ENCODE results near the gene HS3ST3A1. TPM values are rescaled to one million over a fixed set of nuclear protein-coding genes. Genes with fewer than 3 reads are reported as not detected.

Gene HS3ST3A1
- polyA plus RNA-seq, 4 donors = 0.25 to 0.44 TPM; not detected in 2

- Histone ChIP-seq H3K4me1 (ENCODE audit: control insufficient read depth in 3 of 3, insufficient read depth in 2 of 3, low read depth in 1 of 3, low read length in 2 of 3) (no peaks in the 10 kb centered on the region), H3K4me3 (ENCODE audit: low read depth in 1 of 3, low read length in 3 of 3) (no peak overlapping the region), H3K9me3 (ENCODE audit: control insufficient read depth in 2 of 2, insufficient read depth in 1 of 2, low read depth in 1 of 2, low read length in 1 of 2) (no peaks in the 10 kb centered on the region), H3K27me3 (ENCODE audit: control insufficient read depth in 3 of 3, insufficient read depth in 3 of 3, low read length in 3 of 3) (no peaks in the 10 kb centered on the region), H3K36me3 (ENCODE audit: control insufficient read depth in 3 of 3, insufficient read depth in 2 of 3, low read depth in 1 of 3, low read length in 3 of 3) (no peaks in the 10 kb centered on the region), H3K27ac (ENCODE audit: low read depth in 1 of 3, low read length in 2 of 3) (no peak overlapping the region)
- 88 to 100% (median 98%) methylated on average over 1 of the region's 1 CpG for WGBS, 3 donors
- DNase-seq (no peak), FAIRE-seq (no peak)
Measured at GRCh38 chr17:13638855-13639458, 37.2 kb upstream of the HS3ST3A1 start.

GRCh38 chr17:13636951-13637350, 35.2 kb upstream of the HS3ST3A1 start:
- WGBS, 3 donors = 85 to 89% (median 87%) methylated on average over 8 of the region's 8 CpGs
- DNase-seq = no peak
- H3K9me3 ChIP-seq (ENCODE audit: control insufficient read depth in 2 of 2, insufficient read depth in 1 of 2, low read depth in 1 of 2, low read length in 1 of 2) = no peaks in the 10 kb centered on the region
- no peaks in the 10 kb centered on the region for H3K4me1 ChIP-seq (ENCODE audit: control insufficient read depth in 3 of 3, insufficient read depth in 2 of 3, low read depth in 1 of 3, low read length in 2 of 3)
- H3K36me3 ChIP-seq (ENCODE audit: control insufficient read depth in 3 of 3, insufficient read depth in 2 of 3, low read depth in 1 of 3, low read length in 3 of 3) = no peaks in the 10 kb centered on the region
- no peak overlapping the region for H3K4me3 ChIP-seq (ENCODE audit: low read depth in 1 of 3, low read length in 3 of 3)
- no peak for FAIRE-seq
- no peaks in the 10 kb centered on the region for H3K27me3 ChIP-seq (ENCODE audit: control insufficient read depth in 3 of 3, insufficient read depth in 3 of 3, low read length in 3 of 3)
- no peak overlapping the region for H3K27ac ChIP-seq (ENCODE audit: low read depth in 1 of 3, low read length in 2 of 3)

- H3K4me1 ChIP-seq (ENCODE audit: control insufficient read depth in 3 of 3, insufficient read depth in 2 of 3, low read depth in 1 of 3, low read length in 2 of 3) = no peaks in the 10 kb centered on the region
- no peaks in the 10 kb centered on the region for H3K36me3 ChIP-seq (ENCODE audit: control insufficient read depth in 3 of 3, insufficient read depth in 2 of 3, low read depth in 1 of 3, low read length in 3 of 3)
- H3K27ac ChIP-seq (ENCODE audit: low read depth in 1 of 3, low read length in 2 of 3) = no peak overlapping the region
- WGBS, 3 donors = 43 to 53% (median 49%) methylated on average over 5 of the region's 5 CpGs
- no peaks in the 10 kb centered on the region for H3K9me3 ChIP-seq (ENCODE audit: control insufficient read depth in 2 of 2, insufficient read depth in 1 of 2, low read depth in 1 of 2, low read length in 1 of 2)
- FAIRE-seq (no peak), DNase-seq (no peak)
- no peak overlapping the region for H3K4me3 ChIP-seq (ENCODE audit: low read depth in 1 of 3, low read length in 3 of 3)
- H3K27me3 ChIP-seq (ENCODE audit: control insufficient read depth in 3 of 3, insufficient read depth in 3 of 3, low read length in 3 of 3) = no peaks in the 10 kb centered on the region
Measured at GRCh38 chr17:13635951-13636350, 34.2 kb upstream of the HS3ST3A1 start.

GRCh38 chr17:13634021-13634420, 32.3 kb upstream of the HS3ST3A1 start:
- H3K27me3 ChIP-seq (ENCODE audit: control insufficient read depth in 3 of 3, insufficient read depth in 3 of 3, low read length in 3 of 3) = no peaks in the 10 kb centered on the region
- H3K9me3 ChIP-seq (ENCODE audit: control insufficient read depth in 2 of 2, insufficient read depth in 1 of 2, low read depth in 1 of 2, low read length in 1 of 2) = no peaks in the 10 kb centered on the region
- DNase-seq = no peak
- WGBS, 3 donors = 32 to 71% (median 67%) methylated on average over 1 of the region's 1 CpG
- no peak for FAIRE-seq
- H3K27ac ChIP-seq (ENCODE audit: low read depth in 1 of 3, low read length in 2 of 3) = no peak overlapping the region
- no peak overlapping the region for H3K4me3 ChIP-seq (ENCODE audit: low read depth in 1 of 3, low read length in 3 of 3)
- H3K4me1 ChIP-seq (ENCODE audit: control insufficient read depth in 3 of 3, insufficient read depth in 2 of 3, low read depth in 1 of 3, low read length in 2 of 3) = no peaks in the 10 kb centered on the region
- no peaks in the 10 kb centered on the region for H3K36me3 ChIP-seq (ENCODE audit: control insufficient read depth in 3 of 3, insufficient read depth in 2 of 3, low read depth in 1 of 3, low read length in 3 of 3)

- 59 to 83% (median 64%) methylated on average over 2 of the region's 2 CpGs for WGBS, 3 donors
- DNase-seq (no peak), FAIRE-seq (no peak)
- H3K27me3 ChIP-seq (ENCODE audit: control insufficient read depth in 3 of 3, insufficient read depth in 3 of 3, low read length in 3 of 3) = no peaks in the 10 kb centered on the region
- no peaks in the 10 kb centered on the region for H3K36me3 ChIP-seq (ENCODE audit: control insufficient read depth in 3 of 3, insufficient read depth in 2 of 3, low read depth in 1 of 3, low read length in 3 of 3)
- H3K4me3 ChIP-seq (ENCODE audit: low read depth in 1 of 3, low read length in 3 of 3) = no peak overlapping the region
- no peaks in the 10 kb centered on the region for H3K9me3 ChIP-seq (ENCODE audit: control insufficient read depth in 2 of 2, insufficient read depth in 1 of 2, low read depth in 1 of 2, low read length in 1 of 2)
- no peak overlapping the region for H3K27ac ChIP-seq (ENCODE audit: low read depth in 1 of 3, low read length in 2 of 3)
- H3K4me1 ChIP-seq (ENCODE audit: control insufficient read depth in 3 of 3, insufficient read depth in 2 of 3, low read depth in 1 of 3, low read length in 2 of 3) = no peaks in the 10 kb centered on the region
Measured at GRCh38 chr17:13631529-13631928, 29.8 kb upstream of the HS3ST3A1 start.

GRCh38 chr17:13626703-13627102, 25.0 kb upstream of the HS3ST3A1 start:
- no peak for DNase-seq
- 82 to 92% (median 84%) methylated on average over 1 of the region's 1 CpG for WGBS, 3 donors
- no peak overlapping the region for H3K27ac ChIP-seq (ENCODE audit: low read depth in 1 of 3, low read length in 2 of 3)
- no peaks in the 10 kb centered on the region for H3K9me3 ChIP-seq (ENCODE audit: control insufficient read depth in 2 of 2, insufficient read depth in 1 of 2, low read depth in 1 of 2, low read length in 1 of 2)
- no peaks in the 10 kb centered on the region for H3K4me1 ChIP-seq (ENCODE audit: control insufficient read depth in 3 of 3, insufficient read depth in 2 of 3, low read depth in 1 of 3, low read length in 2 of 3)
- no peak for FAIRE-seq
- no peaks in the 10 kb centered on the region for H3K27me3 ChIP-seq (ENCODE audit: control insufficient read depth in 3 of 3, insufficient read depth in 3 of 3, low read length in 3 of 3)
- H3K36me3 ChIP-seq (ENCODE audit: control insufficient read depth in 3 of 3, insufficient read depth in 2 of 3, low read depth in 1 of 3, low read length in 3 of 3) = no peaks in the 10 kb centered on the region
- H3K4me3 ChIP-seq (ENCODE audit: low read depth in 1 of 3, low read length in 3 of 3) = no peak overlapping the region

GRCh38 chr17:13619462-13619861, 17.7 kb upstream of the HS3ST3A1 start:
- Histone ChIP-seq H3K27me3 (ENCODE audit: control insufficient read depth in 3 of 3, insufficient read depth in 3 of 3, low read length in 3 of 3) (no peaks in the 10 kb centered on the region), H3K4me1 (ENCODE audit: control insufficient read depth in 3 of 3, insufficient read depth in 2 of 3, low read depth in 1 of 3, low read length in 2 of 3) (no peaks in the 10 kb centered on the region), H3K27ac (ENCODE audit: low read depth in 1 of 3, low read length in 2 of 3) (no peak overlapping the region), H3K4me3 (ENCODE audit: low read depth in 1 of 3, low read length in 3 of 3) (no peak overlapping the region), H3K9me3 (ENCODE audit: control insufficient read depth in 2 of 2, insufficient read depth in 1 of 2, low read depth in 1 of 2, low read length in 1 of 2) (no peaks in the 10 kb centered on the region), H3K36me3 (ENCODE audit: control insufficient read depth in 3 of 3, insufficient read depth in 2 of 3, low read depth in 1 of 3, low read length in 3 of 3) (no peaks in the 10 kb centered on the region)
- 78 to 82% (median 81%) methylated on average over 4 of the region's 4 CpGs for WGBS, 3 donors
- DNase-seq (no peak), FAIRE-seq (no peak)

- Histone ChIP-seq H3K27me3 (ENCODE audit: control insufficient read depth in 3 of 3, insufficient read depth in 3 of 3, low read length in 3 of 3) (no peaks in the 10 kb centered on the region), H3K4me3 (ENCODE audit: low read depth in 1 of 3, low read length in 3 of 3) (no peak overlapping the region), H3K4me1 (ENCODE audit: control insufficient read depth in 3 of 3, insufficient read depth in 2 of 3, low read depth in 1 of 3, low read length in 2 of 3) (no peaks in the 10 kb centered on the region), H3K36me3 (ENCODE audit: control insufficient read depth in 3 of 3, insufficient read depth in 2 of 3, low read depth in 1 of 3, low read length in 3 of 3) (no peaks in the 10 kb centered on the region), H3K9me3 (ENCODE audit: control insufficient read depth in 2 of 2, insufficient read depth in 1 of 2, low read depth in 1 of 2, low read length in 1 of 2) (no peaks in the 10 kb centered on the region), H3K27ac (ENCODE audit: low read depth in 1 of 3, low read length in 2 of 3) (no peak overlapping the region)
- FAIRE-seq (no peak), DNase-seq (no peak)
- 69 to 90% (median 81%) methylated on average over 5 of the region's 5 CpGs for WGBS, 3 donors
Measured at GRCh38 chr17:13616031-13616430, 14.3 kb upstream of the HS3ST3A1 start.

GRCh38 chr17:13609941-13610340, 8.2 kb upstream of the HS3ST3A1 start:
- DNase-seq (no peak), FAIRE-seq (no peak)
- Histone ChIP-seq H3K9me3 (ENCODE audit: control insufficient read depth in 2 of 2, insufficient read depth in 1 of 2, low read depth in 1 of 2, low read length in 1 of 2) (no peaks in the 10 kb centered on the region), H3K4me3 (ENCODE audit: low read depth in 1 of 3, low read length in 3 of 3) (no peak overlapping the region), H3K4me1 (ENCODE audit: control insufficient read depth in 3 of 3, insufficient read depth in 2 of 3, low read depth in 1 of 3, low read length in 2 of 3) (no peaks in the 10 kb centered on the region), H3K27me3 (ENCODE audit: control insufficient read depth in 3 of 3, insufficient read depth in 3 of 3, low read length in 3 of 3) (no peaks in the 10 kb centered on the region), H3K27ac (ENCODE audit: low read depth in 1 of 3, low read length in 2 of 3) (no peak overlapping the region), H3K36me3 (ENCODE audit: control insufficient read depth in 3 of 3, insufficient read depth in 2 of 3, low read depth in 1 of 3, low read length in 3 of 3) (no peaks in the 10 kb centered on the region)
- WGBS, 3 donors = 33 to 65% (median 38%) methylated on average over 4 of the region's 4 CpGs

Measured in small intestine (tissue), 7 donors.